Neural cell (in vitro differentiated cells): Measurements from ENCODE around the gene UCP3. TPM values are rescaled to one million over a fixed set of nuclear protein-coding genes. Genes with fewer than 3 reads are reported as not detected.

Experiments
- H2AFZ ChIP-seq: fragments of 200-600, 300-800 bp; sonication (generic), shearing (Covaris generic); 2 replicates; pipeline ENCODE4 v1.6.0; 2014; ENCODE audit warnings: low read depth, mild to moderate bottlenecking, antibody characterized with exemption, low read length, moderate library complexity
- H3F3A ChIP-seq: fragments of 200-600 bp; shearing (Covaris generic); 2 replicates; pipeline ENCODE4 v1.6.1; 2016; ENCODE audit warnings: mild to moderate bottlenecking, moderate library complexity, mixed read lengths, antibody characterized with exemption, low read length; ENCODE audit not compliant: insufficient read depth, poor library complexity, severe bottlenecking
- H3K27ac ChIP-seq: fragments of 200-600, 300-800 bp; sonication (generic), shearing (Covaris generic); 2 replicates; pipeline ENCODE4 v1.5.1; 2014; ENCODE audit warnings: mild to moderate bottlenecking, low read length, moderate library complexity
- H3K27me3 ChIP-seq: fragments of 300-800, 200-600 bp; sonication (generic), shearing (Covaris generic); 2 replicates; pipeline ENCODE4 v1.6.0; 2014; ENCODE audit warnings: mild to moderate bottlenecking, low read depth, low read length, moderate library complexity; ENCODE audit not compliant: insufficient read depth
- H3K36me3 ChIP-seq: fragments of 300-800, 200-600 bp; sonication (generic), shearing (Covaris generic); 2 replicates; pipeline ENCODE4 v1.5.1; 2014; ENCODE audit warnings: mild to moderate bottlenecking, antibody characterized with exemption, low read length, moderate library complexity; ENCODE audit not compliant: insufficient read depth
- H3K4me2 ChIP-seq: fragments of 300-800, 200-600 bp; sonication (generic), shearing (Covaris generic); 2 replicates; pipeline ENCODE4 v1.6.0; 2014; ENCODE audit warnings: mild to moderate bottlenecking, low read length
- H3K4me3 ChIP-seq: fragments of 300-800, 200-600 bp; sonication (generic), shearing (Covaris generic); 2 replicates; pipeline ENCODE4 v1.5.1; 2014; ENCODE audit warnings: mild to moderate bottlenecking, low read length, moderate library complexity
- H3K79me2 ChIP-seq: fragments of 200-600 bp; shearing (Covaris generic); replicated peaks from 2 replicates; pipeline ENCODE4 v1.6.0; 2014; ENCODE audit warnings: mild to moderate bottlenecking, low read length, moderate library complexity; ENCODE audit not compliant: insufficient read depth
- H3K9ac ChIP-seq: fragments of 300-800, 200-600 bp; sonication (generic), shearing (Covaris generic); 2 replicates; pipeline ENCODE4 v1.6.1; 2016; ENCODE audit warnings: mild to moderate bottlenecking, low read length, mixed read lengths
- H3K9me2 ChIP-seq: fragments of 200-600 bp; shearing (Covaris generic); 2 replicates; pipeline ENCODE4 v1.6.1; 2016; ENCODE audit warnings: mild to moderate bottlenecking, low read length, mixed read lengths; ENCODE audit not compliant: insufficient read depth
- H3K9me3 ChIP-seq: fragments of 200-600, 300-800 bp; sonication (generic), shearing (Covaris generic); 2 replicates; pipeline ENCODE4 v1.6.1; 2016; ENCODE audit warnings: mild to moderate bottlenecking, mixed run types, low read length, moderate library complexity, mixed read lengths
- H4K20me1 ChIP-seq: fragments of 200-600 bp; shearing (Covaris generic); 2 replicates; pipeline ENCODE4 v1.6.1; 2016; ENCODE audit warnings: mild to moderate bottlenecking, mixed run types; ENCODE audit not compliant: insufficient read depth
- CTCF ChIP-seq: fragments of 450-650 bp; IDR thresholded peaks from 2 replicates; pipeline ENCODE4 v1.5.1; 2014; ENCODE audit warnings: antibody characterized with exemption, mild to moderate bottlenecking, moderate library complexity; ENCODE audit not compliant: poor library complexity, severe bottlenecking
- EP300 ChIP-seq: fragments of 450-650 bp; conservative IDR thresholded peaks from 2 replicates; pipeline ENCODE4 v1.6.1; 2014; ENCODE audit warnings: antibody characterized with exemption, mild to moderate bottlenecking, moderate library complexity; ENCODE audit not compliant: poor library complexity, severe bottlenecking
- EZH2 ChIP-seq: fragments of 200-600, 300-800 bp; shearing (Covaris generic), sonication (generic); IDR thresholded peaks from 2 replicates; pipeline ENCODE4 v1.6.1; 2014; ENCODE audit warnings: antibody characterized with exemption, low read length, borderline replicate concordance, mild to moderate bottlenecking; ENCODE audit not compliant: insufficient read depth, poor library complexity, severe bottlenecking
- MXI1 ChIP-seq: fragments of 450-650 bp; conservative IDR thresholded peaks from 2 replicates; pipeline ENCODE4 v1.6.1; 2014; ENCODE audit warnings: antibody characterized with exemption, mild to moderate bottlenecking; ENCODE audit not compliant: poor library complexity, severe bottlenecking
- POLR2AphosphoS5 ChIP-seq: IDR thresholded peaks from 2 replicates; pipeline ENCODE4 v1.6.1; 2012
- RAD21 ChIP-seq: fragments of 450-650 bp; conservative IDR thresholded peaks from 2 replicates; pipeline ENCODE4 v1.6.1; 2014; ENCODE audit warnings: antibody characterized with exemption, mild to moderate bottlenecking, moderate library complexity
- REST ChIP-seq: IDR thresholded peaks from 2 replicates; pipeline ENCODE4 v1.6.1; 2012; ENCODE audit warnings: borderline replicate concordance
- SMC3 ChIP-seq: fragments of 450-650 bp; conservative IDR thresholded peaks from 2 replicates; pipeline ENCODE4 v1.6.1; 2014; ENCODE audit warnings: antibody characterized with exemption, mild to moderate bottlenecking, moderate library complexity; ENCODE audit not compliant: poor library complexity
- TAF1 ChIP-seq: IDR thresholded peaks from 2 replicates; pipeline ENCODE4 v1.6.1; 2012; ENCODE audit warnings: low read depth
- polyA plus RNA-seq: library from polyadenylated mRNA; depleted of rRNA; stranded (reverse); fragments of >200 nt; gene quantifications from 2 replicates; pipeline ENCODE4 v1.2.3, GENCODE V29; 2014

UCP3 gene
- polyA plus RNA-seq, 1 donor from 2014 or later: 7.8 TPM

- Histone ChIP-seq H3K4me3 (no peak overlapping the region), H4K20me1 (no peaks in the 10 kb centered on the region), H3F3A (no peaks in the 10 kb centered on the region), H3K79me2 (no peaks in the 10 kb centered on the region), H2AFZ (no peak overlapping the region), H3K27me3 (no peaks in the 10 kb centered on the region), H3K27ac (no peak overlapping the region), H3K4me2 (no peak overlapping the region), H3K9ac (no peak overlapping the region), H3K36me3 (no peaks in the 10 kb centered on the region), H3K9me3 (no peaks in the 10 kb centered on the region), H3K9me2 (no peaks in the 10 kb centered on the region)
- TF ChIP-seq RAD21: no peak
- no peak for TF ChIP-seq EP300
- no peak for TF ChIP-seq MXI1
- no peak for TF ChIP-seq CTCF
- no peak for TF ChIP-seq POLR2AphosphoS5
- no peak for TF ChIP-seq TAF1
- TF ChIP-seq EZH2: no peak
- no peak for TF ChIP-seq REST
- TF ChIP-seq SMC3: no peak
Measured at GRCh38 chr11:73996161-73996747, 12.6 kb downstream of the UCP3 start.

- H3K9ac ChIP-seq: no peak overlapping the region
- H3F3A ChIP-seq: no peaks in the 10 kb centered on the region
- no peaks in the 10 kb centered on the region for H3K36me3 ChIP-seq
- no peak overlapping the region for H3K4me2 ChIP-seq
- no peak for TF ChIP-seq EP300
- no peak for TF ChIP-seq REST
- TF ChIP-seq EZH2: no peak
- TF ChIP-seq CTCF: no peak
- TF ChIP-seq MXI1: no peak
- TF ChIP-seq SMC3: no peak
- TF ChIP-seq RAD21: no peak
- no peak for TF ChIP-seq TAF1
- no peak for TF ChIP-seq POLR2AphosphoS5
- H3K27ac ChIP-seq: no peak overlapping the region
- H4K20me1 ChIP-seq: no peaks in the 10 kb centered on the region
- no peaks in the 10 kb centered on the region for H3K9me2 ChIP-seq
- H3K79me2 ChIP-seq: no peaks in the 10 kb centered on the region
- no peak overlapping the region for H3K4me3 ChIP-seq
- no peaks in the 10 kb centered on the region for H3K27me3 ChIP-seq
- H3K9me3 ChIP-seq: no peaks in the 10 kb centered on the region
- no peak overlapping the region for H2AFZ ChIP-seq
Measured at GRCh38 chr11:73995731-73996130, 13.2 kb downstream of the UCP3 start.
